Measurements from ENCODE around the gene ABLIM2. TPM values are rescaled to one million over a fixed set of nuclear protein-coding genes. Genes with fewer than 3 reads are reported as not detected.

ABLIM2 gene
- total RNA-seq, 1 experiment from 2014 or later, result 6.1 TPM

GRCh38 chr4:8107146-8107657 is 51.4 kb downstream of the ABLIM2 start:
- Histone ChIP-seq H3K27ac (ENCODE audit: low read depth, low read length) (no peak overlapping the region), H3K9me3 (ENCODE audit: control insufficient read depth in 1 of 2, insufficient read depth in 1 of 2, low read depth in 1 of 2, low read length in 2 of 2) (no peaks in the 10 kb centered on the region), H3K4me1 (ENCODE audit: control insufficient read depth in 1 of 2, insufficient read depth in 2 of 2, low read length in 2 of 2) (peaks cover 2 to 8% of the 10 kb centered on the region in 2 experiments; a peak in 2 of 4 replicates), H3K4me3 (replicated peaks in 1 of 2; ENCODE audit: low read depth in 1 of 2, low read length in 2 of 2) (no peak overlapping the region), H3K4me2 (ENCODE audit: low read length) (no peak overlapping the region), H3K36me3 (ENCODE audit: control insufficient read depth in 1 of 2, insufficient read depth in 2 of 2, low read length in 2 of 2) (no peaks in the 10 kb centered on the region), H3K27me3 (ENCODE audit: insufficient read depth, low read length) (no peaks in the 10 kb centered on the region), H4K20me1 (ENCODE audit: insufficient read depth) (no peaks in the 10 kb centered on the region), H3K9me2 (ENCODE audit: insufficient read depth) (no peaks in the 10 kb centered on the region), H2AFZ (ENCODE audit: low read depth, low read length, poor library complexity, severe bottlenecking) (no peak overlapping the region), H3K9ac (ENCODE audit: low read length) (no peak overlapping the region), H3K79me2 (ENCODE audit: insufficient read depth, low read length) (no peaks in the 10 kb centered on the region)
- intact Hi-C loops (cut with micrococcal nuclease), result no loop called here
- no peak for ATAC-seq
- ChIA-PET RAD21 (ENCODE audit: low non-redundant PET in 1 of 2, low total read pairs in 2 of 2, uncharacterized antibody in 2 of 2, unreplicated experiment in 2 of 2) (no interaction called here), POLR2A (no interaction called here), CTCF (no interaction called here)
- TF ChIP-seq JUND (IDR thresholded peaks at IDR 0.05), result no peak
- no peak for TF ChIP-seq EZH2phosphoT487 (IDR thresholded peaks at IDR 0.05; ENCODE audit: borderline replicate concordance)
- no peak for TF ChIP-seq MAX (IDR thresholded peaks at IDR 0.05)
- TF ChIP-seq YY1 (IDR thresholded peaks at IDR 0.05; ENCODE audit: extremely low read depth, insufficient replicate concordance, low read depth, low read length), result no peak
- TF ChIP-seq FOSL1 (IDR thresholded peaks at IDR 0.05; ENCODE audit: low read depth), result no peak
- no peak for TF ChIP-seq SRF (IDR thresholded peaks at IDR 0.05; ENCODE audit: low read depth)
- TF ChIP-seq EGR1 (IDR thresholded peaks at IDR 0.05; ENCODE audit: low read depth), result no peak
- no peak for TF ChIP-seq ELF1 (IDR thresholded peaks at IDR 0.05; ENCODE audit: borderline replicate concordance, low read depth)
- no peak for TF ChIP-seq CBX3 (IDR thresholded peaks at IDR 0.05; ENCODE audit: low read depth)
- no peak for TF ChIP-seq POLR2A (IDR thresholded peaks at IDR 0.05; ENCODE audit: borderline replicate concordance, extremely low read depth, insufficient read depth, insufficient read length)
- TF ChIP-seq ZBTB33 (IDR thresholded peaks at IDR 0.05; ENCODE audit: extremely low read depth, insufficient replicate concordance, low read length), result no peak
- TF ChIP-seq SP1 (IDR thresholded peaks at IDR 0.05; ENCODE audit: low read depth), result no peak
- no peak for TF ChIP-seq ZNF274 (IDR thresholded peaks at IDR 0.05; ENCODE audit: low read depth, low read length)
- TF ChIP-seq EZH2 (IDR thresholded peaks at IDR 0.05), result no peak
- no peak for TF ChIP-seq REST (IDR thresholded peaks at IDR 0.05; ENCODE audit: low read depth)
- no peak for DNase-seq (ENCODE audit: low read depth, low spot score)
- BruUV-seq (replicated peaks), result no TSS peak
